Spleen (tissue), 11 donors: ENCODE data around the gene WASL. TPM values are rescaled to one million over a fixed set of nuclear protein-coding genes. Genes with fewer than 3 reads are reported as not detected.

Source experiments
- DNase-seq: peaks from one replicate; pipeline ENCODE4 v3.0.0-alpha.2; 2020
- H3K27ac ChIP-seq, 8 donors: fragments of 200-600 bp; sonication (generic) in 7 of 8; 1 replicate in 4 of 8; 2 replicates in 4 of 8; pipeline versions ENCODE4 v1.5.0 to v1.8.0; 2016 to 2021; ENCODE audit warnings: inconsistent platforms in 4 of 8, mild to moderate bottlenecking in 4 of 8, moderate library complexity in 1 of 8
- H3K27me3 ChIP-seq, 7 donors: fragments of 200-600 bp; sonication (generic) in 6 of 7; replicated peaks in 1 of 7; 1 replicate in 4 of 7; 2 replicates in 3 of 7; pipeline versions ENCODE4 v1.5.0 to v1.8.0; 2016 to 2021; ENCODE audit warnings: inconsistent platforms in 3 of 7, mild to moderate bottlenecking in 1 of 7
- H3K36me3 ChIP-seq, 6 donors: fragments of 200-600 bp; sonication (generic) in 5 of 6; 1 replicate in 4 of 6; 2 replicates in 2 of 6; pipeline versions ENCODE4 v1.5.0 to v1.8.0; 2016 to 2021; ENCODE audit warnings: inconsistent platforms in 2 of 6
- H3K4me1 ChIP-seq, 6 donors: fragments of 200-600 bp; sonication (generic) in 5 of 6; 1 replicate in 3 of 6; 2 replicates in 3 of 6; pipeline versions ENCODE4 v1.5.0 to v1.8.0; 2016 to 2021; ENCODE audit warnings: inconsistent platforms in 3 of 6
- H3K4me3 ChIP-seq, 8 donors: fragments of 200-600 bp; sonication (generic) in 7 of 8; 1 replicate in 4 of 8; 2 replicates in 4 of 8; pipeline versions ENCODE4 v1.5.0 to v1.8.0; 2016 to 2021; ENCODE audit warnings: inconsistent platforms in 4 of 8, mild to moderate bottlenecking in 4 of 8, moderate library complexity in 2 of 8
- H3K9me3 ChIP-seq, 8 donors: fragments of 200-600 bp; sonication (generic) in 7 of 8; 1 replicate in 4 of 8; 2 replicates in 4 of 8; pipeline versions ENCODE4 v1.5.0 to v1.8.0; 2016 to 2021; ENCODE audit warnings: inconsistent platforms in 4 of 8
- POLR2A ChIP-seq, 3 donors: fragments of 450-650 bp; IDR thresholded peaks; one replicate each; pipeline ENCODE4 v1.5.1; 2017; ENCODE audit warnings: antibody characterized with exemption in 3 of 3, mild to moderate bottlenecking in 1 of 3
- POLR2AphosphoS5 ChIP-seq, 3 donors: sonication (generic); formaldehyde crosslinking; IDR thresholded peaks; one replicate each; pipeline ENCODE4 v1.5.1; 2017; ENCODE audit warnings: antibody characterized with exemption in 3 of 3
- WGBS, 5 donors: extraction: QIAGEN DNeasy Blood & Tissue Kit in 3 of 5; methylation state at CpG; one replicate each; pipeline versions ENCODE4 v1.1.5 to v1.1.7; 2013 to 2018; 5-methylcytosine and 5-hydroxymethylcytosine counted together
- intact Hi-C: fragments of 100-400 bp; cut with DNase I; formaldehyde crosslinking; loops from one replicate; pipeline ENCODE4 v1.15.0; 2023; ENCODE audit warnings: low total_unique reads
- polyA plus RNA-seq, 3 donors: library from polyadenylated mRNA; stranded (reverse); fragments of 200-250 nt; gene quantifications; one replicate each; pipeline ENCODE4 v1.2.1, GENCODE V29; 2013
- total RNA-seq, 7 donors: library from RNA; depleted of rRNA in 3 of 7; stranded (reverse); fragments of >200 nt in 3 of 7; fragmentation: NEBNext Ultra II Directional in 4 of 7; extraction: Animal tissue kit (Norgen Biotek cat#: 25700) in 4 of 7; gene quantifications; one replicate each; pipeline versions ENCODE4 v1.1.0 to v1.2.1, GENCODE V29; 2016 to 2021
- TF ChIP-seq, protein P1 (sequence below), 11 experiments: fragments of 200-600 bp in 7 of 11; fragments of 450-650 bp in 4 of 11; sonication (generic) in 4 of 11; IDR thresholded peaks in 8 of 11; conservative IDR thresholded peaks in 3 of 11; 1 replicate in 7 of 11; 2 replicates in 4 of 11; pipeline versions ENCODE4 v1.4.0 to v1.8.0; 2016 to 2021; ENCODE audit warnings: antibody characterized with exemption in 11 of 11, inconsistent platforms in 4 of 11, mild to moderate bottlenecking in 1 of 11
- donor health status: healthy with polysubstance abuse.
- donor health status: DM: no; HTN: no; CAD: no; lungs with moderate emphysema.
- donor health status: DM: no; HTN: no; CAD: no.
- donor health status: Bipolar disorder and iron deficiency.
- donor health status: healthy.
- donor health status: DM: no; HTN: no; CAD: no.
- donor health status: DM: yes; HTN: yes; CAD: no.

WASL gene
- total and polyA plus RNA-seq, 10 donors, result 5.3 to 31.0 (median 26.3) TPM

DNA sequence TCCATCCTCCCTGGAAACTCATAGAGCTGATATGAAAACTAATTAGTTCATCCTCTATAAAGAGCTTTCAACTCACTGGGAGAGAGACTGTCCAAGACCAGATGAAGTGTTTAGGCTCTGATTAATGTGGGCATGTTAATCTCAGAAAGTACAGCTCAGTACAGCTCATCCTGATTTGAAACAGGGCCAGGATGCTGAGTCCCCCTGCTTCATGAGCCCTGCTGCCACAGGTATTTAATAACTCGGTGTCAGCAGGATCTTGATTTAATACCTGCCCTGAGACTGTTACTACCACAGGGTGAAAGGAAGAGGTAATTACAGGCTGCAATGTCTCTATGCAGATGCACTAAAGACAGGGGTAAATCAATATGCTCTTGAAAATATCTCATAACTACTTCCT is 82.3 kb downstream of the WASL start:
- Histone ChIP-seq H3K4me1 (no peaks in the 10 kb centered on the region), H3K27me3 (peaks cover 0 to 9% (median 0%) of the 10 kb centered on the region in 7 donors), H3K4me3 (no peak overlapping the region), H3K36me3 (no peaks in the 10 kb centered on the region), H3K9me3 (no peaks in the 10 kb centered on the region), H3K27ac (no peak overlapping the region)
- intact Hi-C loops, result no loop called here
- TF ChIP-seq, protein P1, sequence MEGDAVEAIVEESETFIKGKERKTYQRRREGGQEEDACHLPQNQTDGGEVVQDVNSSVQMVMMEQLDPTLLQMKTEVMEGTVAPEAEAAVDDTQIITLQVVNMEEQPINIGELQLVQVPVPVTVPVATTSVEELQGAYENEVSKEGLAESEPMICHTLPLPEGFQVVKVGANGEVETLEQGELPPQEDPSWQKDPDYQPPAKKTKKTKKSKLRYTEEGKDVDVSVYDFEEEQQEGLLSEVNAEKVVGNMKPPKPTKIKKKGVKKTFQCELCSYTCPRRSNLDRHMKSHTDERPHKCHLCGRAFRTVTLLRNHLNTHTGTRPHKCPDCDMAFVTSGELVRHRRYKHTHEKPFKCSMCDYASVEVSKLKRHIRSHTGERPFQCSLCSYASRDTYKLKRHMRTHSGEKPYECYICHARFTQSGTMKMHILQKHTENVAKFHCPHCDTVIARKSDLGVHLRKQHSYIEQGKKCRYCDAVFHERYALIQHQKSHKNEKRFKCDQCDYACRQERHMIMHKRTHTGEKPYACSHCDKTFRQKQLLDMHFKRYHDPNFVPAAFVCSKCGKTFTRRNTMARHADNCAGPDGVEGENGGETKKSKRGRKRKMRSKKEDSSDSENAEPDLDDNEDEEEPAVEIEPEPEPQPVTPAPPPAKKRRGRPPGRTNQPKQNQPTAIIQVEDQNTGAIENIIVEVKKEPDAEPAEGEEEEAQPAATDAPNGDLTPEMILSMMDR (IDR thresholded peaks at IDR 0.05 in 8 of 11, conservative IDR thresholded peaks at IDR 0.05 in 3 of 11), result no peak
- TF ChIP-seq POLR2AphosphoS5 (IDR thresholded peaks at IDR 0.05) (no peak), POLR2A (IDR thresholded peaks at IDR 0.05) (no peak)
- 33 to 70% (median 50%) methylated on average over 1 of the region's 1 CpG for WGBS, 5 donors
- DNase-seq, result no peak

GRCh38 chr7:123665896-123666295 is 82.9 kb downstream of the WASL start:
- TF ChIP-seq, protein P1 (IDR thresholded peaks at IDR 0.05 in 8 of 11, conservative IDR thresholded peaks at IDR 0.05 in 3 of 11), result no peak
- no peak for TF ChIP-seq POLR2AphosphoS5 (IDR thresholded peaks at IDR 0.05)
- TF ChIP-seq POLR2A (IDR thresholded peaks at IDR 0.05), result no peak
- H3K27ac ChIP-seq, result no peak overlapping the region
- WGBS, 5 donors, result 86 to 97% (median 90%) methylated on average over 1 of the region's 1 CpG
- H3K4me3 ChIP-seq, result no peak overlapping the region
- no peaks in the 10 kb centered on the region for H3K4me1 ChIP-seq
- intact Hi-C loops, result no loop called here
- DNase-seq, result no peak
- no peaks in the 10 kb centered on the region for H3K36me3 ChIP-seq
- H3K9me3 ChIP-seq, result no peaks in the 10 kb centered on the region
- H3K27me3 ChIP-seq, result peaks cover 0 to 9% (median 0%) of the 10 kb centered on the region in 7 donors

GRCh38 chr7:123665157-123665556 is 83.6 kb downstream of the WASL start:
- WGBS, 5 donors, result 66 to 96% (median 92%) methylated on average over 2 of the region's 2 CpGs
- H3K4me1 ChIP-seq, result no peaks in the 10 kb centered on the region

GRCh38 chr7:123663200-123663599 is 85.6 kb downstream of the WASL start:
- Histone ChIP-seq H3K4me1 (no peaks in the 10 kb centered on the region), H3K27ac (no peak overlapping the region), H3K9me3 (no peaks in the 10 kb centered on the region), H3K27me3 (peaks cover 0 to 9% (median 0%) of the 10 kb centered on the region in 7 donors), H3K4me3 (no peak overlapping the region), H3K36me3 (no peaks in the 10 kb centered on the region)
- TF ChIP-seq, protein P1 (IDR thresholded peaks at IDR 0.05 in 8 of 11, conservative IDR thresholded peaks at IDR 0.05 in 3 of 11), result no peak
- TF ChIP-seq POLR2A (IDR thresholded peaks at IDR 0.05) (no peak), POLR2AphosphoS5 (IDR thresholded peaks at IDR 0.05) (no peak)
- DNase-seq, result no peak
- 91 to 98% (median 97%) methylated on average over 6 of the region's 6 CpGs for WGBS, 5 donors
- intact Hi-C loops, result no loop called here

More at GRCh38 chr7:123665157-123665556, 83.6 kb downstream of the WASL start:
- TF ChIP-seq, protein P1 (IDR thresholded peaks at IDR 0.05 in 8 of 11, conservative IDR thresholded peaks at IDR 0.05 in 3 of 11), result no peak
- TF ChIP-seq POLR2A (IDR thresholded peaks at IDR 0.05) (no peak), POLR2AphosphoS5 (IDR thresholded peaks at IDR 0.05) (no peak)
- no peak overlapping the region for H3K27ac ChIP-seq
- H3K9me3 ChIP-seq, result no peaks in the 10 kb centered on the region
- no peak overlapping the region for H3K4me3 ChIP-seq
- no peaks in the 10 kb centered on the region for H3K36me3 ChIP-seq
- DNase-seq, result no peak
- H3K27me3 ChIP-seq, result peaks cover 0 to 9% (median 0%) of the 10 kb centered on the region in 7 donors
- intact Hi-C loops, result no loop called here
